Measurements from ENCODE around the gene STX4.
"Not testable (repeated sequence)": the region's sequence is repeated elsewhere in the genome, so short reads cannot be mapped to it uniquely, and the experiment has no call there.

The STX4 gene

DNA sequence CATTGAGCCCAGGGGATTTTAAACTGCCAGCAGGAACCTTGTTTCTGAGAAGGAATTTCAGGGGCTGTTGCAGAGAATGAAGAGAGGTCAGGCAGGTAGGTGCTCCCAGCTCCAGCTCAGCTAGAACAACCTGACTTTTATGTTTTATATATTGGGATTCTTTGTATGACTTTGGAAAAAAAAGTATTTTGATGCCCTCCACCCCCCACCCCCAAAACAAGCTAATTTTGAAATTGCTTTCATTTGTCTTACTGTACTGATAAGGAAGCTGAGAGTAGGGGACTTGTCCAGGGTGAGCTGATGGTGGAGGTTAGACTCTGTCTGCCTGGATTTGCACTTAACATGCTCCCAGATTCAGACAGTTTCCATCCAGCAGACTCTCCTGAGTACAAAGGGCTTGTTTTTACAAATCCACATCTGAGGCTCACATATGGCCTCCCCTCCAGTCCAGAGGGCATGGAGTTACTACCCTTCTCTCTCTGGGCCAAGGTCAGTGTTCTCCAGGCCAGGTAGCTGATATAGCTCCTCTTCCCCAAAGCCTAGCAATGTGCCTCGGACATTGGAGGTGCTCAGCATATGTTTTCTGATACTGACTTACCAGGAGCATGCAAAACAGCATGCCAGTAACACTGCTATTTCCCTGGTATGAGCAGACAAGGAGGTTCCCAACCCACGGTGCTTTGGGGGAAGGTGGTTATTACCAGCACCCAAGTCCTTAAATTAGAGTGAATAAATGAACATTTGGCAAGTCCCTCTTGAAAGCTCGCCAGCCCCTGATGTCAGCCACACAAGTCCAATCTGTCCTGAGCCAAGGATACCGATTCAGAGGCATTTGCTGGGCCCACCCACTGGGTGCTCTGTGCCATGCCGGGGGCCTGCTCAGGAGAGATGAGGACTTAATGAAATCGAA, 34.3 kb upstream of the STX4 start:
- DNase-seq: no peak

- DNase-seq: no peak
Observed at GRCh38 chr16:31000671-31001382, 32.5 kb upstream of the STX4 start.

GRCh38 chr16:31001507-31002249, 31.7 kb upstream of the STX4 start:
- DNase-seq: no peak

- DNase-seq: no peak
Observed at GRCh38 chr16:31002250-31002700, 31.1 kb upstream of the STX4 start.

DNA sequence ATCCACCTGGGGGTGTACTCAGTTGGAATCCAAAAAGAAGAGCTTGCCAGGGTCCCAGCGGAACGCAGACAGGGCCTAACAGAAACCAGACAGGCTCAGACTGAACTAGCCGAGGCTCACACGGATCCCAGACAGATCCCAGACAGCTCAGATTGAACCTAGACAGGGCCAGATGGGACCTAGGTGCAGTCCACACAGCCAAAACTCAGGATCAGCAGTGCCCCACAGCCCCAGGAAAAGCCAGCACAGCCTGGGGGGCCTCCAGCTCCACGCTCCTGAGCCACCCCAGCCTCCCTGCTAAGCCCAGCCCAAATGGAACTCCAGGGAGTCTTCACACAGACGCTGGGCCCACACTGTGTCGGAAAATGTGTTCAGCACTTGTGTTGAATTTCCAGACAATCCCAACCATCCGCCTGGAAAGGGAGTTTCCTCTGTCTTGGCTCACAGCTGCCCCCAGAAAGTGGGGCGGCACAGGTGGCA, 30.5 kb upstream of the STX4 start:
- DNase-seq: no peak

- DNase-seq: no peak
Observed at GRCh38 chr16:31003744-31004143, 29.6 kb upstream of the STX4 start.

GRCh38 chr16:31004658-31005057, 28.7 kb upstream of the STX4 start:
- no peak for DNase-seq

DNA sequence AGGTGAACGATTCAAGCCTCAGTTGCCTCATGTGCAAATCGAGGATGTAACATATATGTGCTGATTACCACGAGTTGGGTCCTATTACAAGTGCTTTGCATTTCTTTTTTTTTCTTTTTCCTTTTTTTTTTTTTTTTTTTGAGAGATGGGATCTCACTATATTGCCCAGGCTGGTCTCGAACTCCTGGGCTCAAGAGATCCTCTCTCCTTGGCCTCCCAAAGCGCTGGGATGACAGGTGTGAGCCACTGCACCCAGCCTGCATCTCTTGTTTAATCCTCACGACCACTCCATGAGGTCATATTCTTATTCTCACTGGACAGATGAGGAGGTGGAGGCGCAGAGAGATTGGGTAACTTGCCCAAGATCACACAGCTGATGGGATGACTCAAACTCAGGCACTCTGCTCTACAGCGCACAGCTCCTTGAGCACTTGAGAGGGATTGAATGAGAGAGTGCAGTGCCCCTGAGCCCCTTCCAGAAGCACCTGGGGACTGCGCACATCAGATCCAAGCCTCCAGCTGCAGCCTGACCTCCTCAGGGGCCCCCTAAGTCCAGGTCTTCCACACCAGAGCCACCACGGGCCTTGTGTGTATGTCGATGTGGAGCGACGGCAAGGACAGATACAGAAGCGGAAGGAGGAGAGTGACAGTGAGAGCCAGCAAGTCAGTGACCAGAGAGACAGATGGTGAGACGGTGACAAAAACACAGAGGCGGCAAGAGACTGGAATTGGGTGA, 27.8 kb upstream of the STX4 start:
- no peak for DNase-seq

DNA sequence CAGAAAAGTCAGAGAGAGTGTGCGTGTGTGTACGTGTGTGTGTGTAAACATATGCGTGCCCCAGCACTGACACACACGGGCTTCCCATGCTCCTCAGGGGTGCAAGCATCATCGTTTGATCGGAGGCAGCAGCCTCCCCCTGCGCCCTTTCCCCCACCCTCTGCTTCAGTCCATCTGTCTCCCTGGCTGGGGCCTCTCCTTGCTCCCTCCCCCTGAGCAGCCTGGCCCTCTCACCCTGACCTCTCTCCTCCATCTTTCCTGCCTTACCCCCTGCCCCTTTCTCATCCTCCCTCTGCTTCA, 27.3 kb upstream of the STX4 start:
- no peak for DNase-seq

DNA sequence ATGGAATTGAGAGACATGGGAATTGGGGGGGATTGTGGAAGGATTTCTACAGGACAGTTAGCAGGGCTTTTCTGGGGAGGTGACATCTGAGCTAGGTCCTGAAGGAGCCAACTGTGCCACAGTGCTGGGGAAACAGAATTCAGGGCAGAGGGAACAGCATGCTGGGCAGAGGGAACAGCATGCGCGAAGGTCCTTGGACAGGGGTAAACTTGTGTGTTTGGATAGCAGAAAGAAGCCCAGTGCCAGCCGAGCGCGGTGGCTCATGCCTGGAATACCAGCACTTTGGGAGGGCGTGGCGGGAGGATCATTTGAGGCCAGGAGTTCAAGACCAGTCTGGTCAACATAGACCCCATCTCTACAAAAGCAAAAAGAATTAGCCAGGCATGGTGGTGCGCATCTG, 26.8 kb upstream of the STX4 start:
- no peak for DNase-seq

DNA sequence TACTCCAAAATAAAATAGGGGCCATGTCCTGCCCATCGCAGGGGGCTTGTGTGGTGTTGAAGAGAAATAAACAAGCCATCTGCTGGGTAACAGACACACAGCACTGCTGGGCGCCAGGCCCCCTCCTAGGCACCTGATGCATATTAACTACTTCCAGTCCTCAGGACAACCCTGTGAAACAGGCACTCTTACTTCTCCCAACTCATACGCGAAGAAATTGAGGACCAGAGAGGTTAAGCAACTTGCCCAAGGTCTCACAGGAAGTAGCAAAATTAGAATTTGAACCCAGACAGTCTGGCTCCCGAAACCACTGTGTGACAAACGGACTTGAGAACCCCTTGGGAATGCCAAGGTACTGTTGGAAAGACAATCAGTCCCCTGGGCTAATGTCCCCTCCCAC, 25.7 kb upstream of the STX4 start:
- DNase-seq: no peak

DNA sequence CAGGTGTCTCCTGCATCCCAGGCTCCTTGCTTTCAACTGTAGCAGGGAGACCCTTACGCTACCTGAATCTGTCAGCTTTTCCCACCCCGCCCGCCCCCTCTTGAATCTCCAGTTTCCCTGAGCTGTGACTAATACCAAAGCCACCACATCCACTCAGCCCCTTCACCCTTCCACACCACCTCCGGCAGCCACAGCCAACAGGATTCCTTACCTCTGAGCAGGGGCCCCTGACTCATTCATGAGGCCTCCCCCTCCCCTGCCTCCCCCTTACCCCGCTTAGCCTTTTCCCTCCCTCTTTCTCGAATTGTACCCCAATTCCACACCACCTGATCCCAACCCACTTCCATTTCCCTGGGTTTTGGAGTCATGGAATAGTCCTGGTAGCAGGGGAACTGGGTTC, 25.2 kb upstream of the STX4 start:
- DNase-seq: no peak

- no peak for DNase-seq
Observed at GRCh38 chr16:31008551-31008950, 24.8 kb upstream of the STX4 start.

DNA sequence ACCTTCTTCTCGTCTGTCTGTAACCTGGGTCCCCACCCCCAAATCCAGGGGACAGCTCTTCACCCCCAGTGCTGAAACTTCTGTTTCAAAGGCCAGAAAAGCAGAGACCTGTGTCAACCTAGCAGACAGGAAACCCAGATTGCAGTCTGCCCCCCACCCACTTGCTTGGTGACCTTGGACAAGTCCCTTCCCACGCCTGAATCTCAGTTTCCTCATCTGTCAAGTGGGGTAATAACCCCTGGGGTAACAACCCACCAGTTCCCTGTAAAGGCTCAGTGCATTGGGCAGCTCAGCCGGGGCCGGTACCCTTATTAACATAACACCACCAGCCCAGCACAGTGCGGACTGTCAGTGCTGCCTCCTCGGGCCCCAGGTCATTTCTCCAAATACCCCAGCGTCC, 24.2 kb upstream of the STX4 start:
- no peak for DNase-seq

- no peak for DNase-seq
Observed at GRCh38 chr16:31009894-31010584, 23.3 kb upstream of the STX4 start.

- DNase-seq: peak in 3 of 5 experiments; percentile 8 to 47 (median 27)
Observed at GRCh38 chr16:31010585-31011325, 22.6 kb upstream of the STX4 start, which contains the start of gene STX1B. Gene STX1B, minus strand, starts transcription at chr16:31010638. Its CDS starts 242 bp downstream, at chr16:31010396.

DNA sequence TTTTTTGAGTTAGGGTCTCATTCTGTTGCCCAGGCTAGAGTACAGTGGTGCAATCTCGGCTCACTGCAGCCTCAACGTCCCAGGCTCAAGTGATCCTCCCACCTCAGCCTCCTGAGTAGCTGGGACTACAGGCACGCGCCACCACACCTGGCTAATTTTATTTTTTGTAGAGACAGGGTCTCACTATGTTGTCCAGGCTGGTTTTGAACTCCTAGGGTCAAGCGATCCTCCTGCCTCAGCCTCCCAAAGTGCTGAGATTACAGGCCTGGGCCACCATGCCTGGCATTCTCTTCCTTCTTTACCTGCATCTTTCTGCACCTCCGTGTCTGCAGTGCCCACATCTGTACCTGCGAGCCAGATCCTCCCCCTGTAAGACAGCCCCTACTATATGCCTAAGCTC, 21.5 kb upstream of the STX4 start:
- not testable (repeated sequence) for DNase-seq

DNA sequence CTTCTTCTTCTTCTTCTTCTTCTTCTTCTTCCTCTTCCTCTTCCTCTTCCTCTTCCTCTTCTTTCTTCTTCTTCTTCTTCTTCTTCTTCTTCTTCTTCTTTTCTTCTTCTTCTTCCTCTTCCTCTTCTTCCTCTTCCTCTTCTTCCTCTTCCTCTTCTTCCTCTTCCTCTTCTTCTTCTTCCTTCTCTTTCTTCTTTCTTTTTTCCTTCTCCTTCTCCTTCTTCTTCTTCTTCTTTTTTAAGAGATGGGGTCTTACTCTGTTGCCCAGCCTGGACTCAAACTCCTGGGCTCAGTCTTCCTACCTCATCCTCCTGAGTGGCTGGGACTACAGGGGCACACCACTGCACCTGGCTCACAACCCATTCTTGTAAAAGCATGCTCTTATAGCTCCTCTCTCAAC, 20.1 kb upstream of the STX4 start:
- not testable (repeated sequence) for DNase-seq

DNA sequence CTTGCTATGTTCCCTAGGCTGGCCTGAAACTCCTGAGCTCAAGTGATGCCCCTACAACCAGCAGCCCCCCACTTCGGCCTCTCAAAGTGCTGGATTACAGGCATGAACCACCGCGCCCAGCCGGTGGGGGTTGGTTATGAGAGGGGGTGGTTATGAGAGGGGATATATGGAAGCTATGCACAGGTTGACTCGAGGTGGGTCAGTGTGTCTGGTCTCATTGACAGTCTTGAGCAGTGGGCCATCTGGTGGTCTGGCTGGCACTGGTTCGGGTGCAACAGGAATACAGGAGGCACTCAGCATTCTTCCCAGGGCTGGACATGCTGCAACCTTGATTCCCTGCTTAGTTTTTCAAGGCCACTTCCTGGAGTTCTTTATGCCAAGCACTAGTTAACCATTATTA, 17.3 kb upstream of the STX4 start:
- no peak for DNase-seq

- DNase-seq: not testable (repeated sequence)
Observed at GRCh38 chr16:31017756-31018155, 15.6 kb upstream of the STX4 start.

- DNase-seq: no peak
Observed at GRCh38 chr16:31020536-31020935, 12.8 kb upstream of the STX4 start.
